Endothelial cell of umbilical vein (primary cell): ENCODE data around the gene OR6K2.

ENCODE experiments used
- EZH2 ChIP-seq: IDR thresholded peaks from 2 replicates; pipeline ENCODE4 v1.6.1; 2012; ENCODE audit warnings: borderline replicate concordance, low read depth, mild to moderate bottlenecking, moderate library complexity, low read length, inconsistent platforms; ENCODE audit not compliant: severe bottlenecking
- FOS ChIP-seq: IDR thresholded peaks from 2 replicates; pipeline ENCODE4 v1.6.1; 2011; ENCODE audit warnings: mild to moderate bottlenecking, low read length, moderate library complexity, borderline replicate concordance; ENCODE audit not compliant: insufficient read depth
- GATA2 ChIP-seq: IDR thresholded peaks from 2 replicates; pipeline ENCODE4 v1.7.0; 2011; ENCODE audit warnings: low read depth, mild to moderate bottlenecking, moderate library complexity, mixed read lengths, low read length; ENCODE audit not compliant: insufficient read length, insufficient read depth
- JUN ChIP-seq: IDR thresholded peaks from 2 replicates; pipeline ENCODE4 v1.6.1; 2011; ENCODE audit warnings: borderline replicate concordance, low read depth; ENCODE audit not compliant: insufficient read length, insufficient read depth
- MYC ChIP-seq: IDR thresholded peaks from one replicate; pipeline ENCODE4 v1.6.1; 2011; ENCODE audit warnings: mild to moderate bottlenecking, low read depth, low read length
- POLR2A ChIP-seq: IDR thresholded peaks from 2 replicates; pipeline ENCODE4 v1.6.1; 2012; ENCODE audit warnings: low read depth, mild to moderate bottlenecking, control low read depth, low read length
- POLR2AphosphoS5 ChIP-seq: IDR thresholded peaks from 2 replicates; pipeline ENCODE4 v1.6.1; 2012; ENCODE audit warnings: low read depth, mild to moderate bottlenecking, control low read depth, low read length, moderate library complexity; ENCODE audit not compliant: insufficient read depth
- TF ChIP-seq, protein P1 (sequence below), 2 donors: IDR thresholded peaks; 1 replicate in 1 of 2; 2 replicates in 1 of 2; pipeline ENCODE4 v1.5.1; 2011; ENCODE audit warnings: low read length in 2 of 2, mild to moderate bottlenecking in 2 of 2, moderate library complexity in 2 of 2, control low read depth in 1 of 2, inconsistent platforms in 1 of 2, low read depth in 1 of 2; ENCODE audit not compliant: insufficient read depth in 1 of 2; ENCODE audit errors: extremely low read depth in 1 of 2

DNA sequence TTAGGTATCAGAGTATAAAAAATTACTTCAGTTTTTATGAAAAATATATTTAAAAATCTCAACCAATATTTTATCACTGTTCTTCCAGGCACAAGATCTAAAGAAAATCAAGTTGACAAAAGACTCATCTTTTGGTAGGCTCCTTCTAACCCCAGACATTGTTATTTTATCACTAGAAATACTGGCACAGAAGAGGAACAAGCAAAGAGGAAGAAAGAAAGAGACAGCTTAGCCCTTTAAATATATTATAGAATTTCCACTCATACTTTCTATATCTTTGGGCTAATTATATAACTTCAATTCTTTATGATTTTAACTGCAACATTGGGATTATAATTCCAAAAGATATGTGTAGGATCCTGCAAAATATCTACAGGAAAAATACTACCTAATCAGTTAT lies 46.4 kb downstream of the OR6K2 start:
- no peak for TF ChIP-seq POLR2AphosphoS5
- no peak for TF ChIP-seq POLR2A
- TF ChIP-seq, protein P1, sequence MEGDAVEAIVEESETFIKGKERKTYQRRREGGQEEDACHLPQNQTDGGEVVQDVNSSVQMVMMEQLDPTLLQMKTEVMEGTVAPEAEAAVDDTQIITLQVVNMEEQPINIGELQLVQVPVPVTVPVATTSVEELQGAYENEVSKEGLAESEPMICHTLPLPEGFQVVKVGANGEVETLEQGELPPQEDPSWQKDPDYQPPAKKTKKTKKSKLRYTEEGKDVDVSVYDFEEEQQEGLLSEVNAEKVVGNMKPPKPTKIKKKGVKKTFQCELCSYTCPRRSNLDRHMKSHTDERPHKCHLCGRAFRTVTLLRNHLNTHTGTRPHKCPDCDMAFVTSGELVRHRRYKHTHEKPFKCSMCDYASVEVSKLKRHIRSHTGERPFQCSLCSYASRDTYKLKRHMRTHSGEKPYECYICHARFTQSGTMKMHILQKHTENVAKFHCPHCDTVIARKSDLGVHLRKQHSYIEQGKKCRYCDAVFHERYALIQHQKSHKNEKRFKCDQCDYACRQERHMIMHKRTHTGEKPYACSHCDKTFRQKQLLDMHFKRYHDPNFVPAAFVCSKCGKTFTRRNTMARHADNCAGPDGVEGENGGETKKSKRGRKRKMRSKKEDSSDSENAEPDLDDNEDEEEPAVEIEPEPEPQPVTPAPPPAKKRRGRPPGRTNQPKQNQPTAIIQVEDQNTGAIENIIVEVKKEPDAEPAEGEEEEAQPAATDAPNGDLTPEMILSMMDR (IDR thresholded peaks at IDR 0.05; ENCODE audit: extremely low read depth in 1 of 2, insufficient read depth in 1 of 2, low read depth in 1 of 2, low read length in 2 of 2), result no peak
- no peak for TF ChIP-seq GATA2
- no peak for TF ChIP-seq EZH2
- TF ChIP-seq JUN, result no peak
- no peak for TF ChIP-seq MYC
- no peak for TF ChIP-seq FOS
